ENCODE results near the gene GYG1.

DNA sequence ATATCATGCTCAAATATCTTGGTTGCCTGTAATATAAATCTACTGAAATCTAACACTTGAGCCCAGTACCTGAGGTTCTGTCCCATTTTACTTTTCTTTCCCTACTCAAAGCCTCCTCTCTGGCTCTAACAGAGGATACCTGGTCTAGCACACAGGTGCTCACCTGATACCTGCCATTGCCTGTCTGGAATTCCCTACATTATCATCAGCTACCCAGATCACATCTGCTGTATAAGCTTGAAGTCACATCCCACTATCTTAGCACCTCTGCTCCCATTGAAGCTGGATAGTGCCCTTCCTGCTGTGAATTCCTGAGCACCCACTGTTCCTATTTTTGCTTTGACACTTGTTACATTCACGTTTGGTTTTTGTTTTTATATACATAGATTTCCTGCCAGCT is 30.5 kb downstream of the GYG1 start:
- TF ChIP-seq CTCF (IDR thresholded peaks at IDR 0.05; ENCODE audit: low read length) (no peak), EZH2 (optimal IDR thresholded peaks at IDR 0.05; ENCODE audit: low read depth, low read length) (no peak), EZH2phosphoT487 (IDR thresholded peaks at IDR 0.05; ENCODE audit: low read length) (no peak)
